NCI-H1930 (cell line): ENCODE measurements around the gene LNP1.
"Not testable (repeated sequence)": the region's sequence is repeated elsewhere in the genome, so short reads cannot be mapped to it uniquely, and the experiment has no call there.

Experiments
- DNase-seq, 2 experiments: peaks; one replicate each; lab custom pipeline; 2025; lab: John Stamatoyannopoulos, UW

LNP1 gene

DNA sequence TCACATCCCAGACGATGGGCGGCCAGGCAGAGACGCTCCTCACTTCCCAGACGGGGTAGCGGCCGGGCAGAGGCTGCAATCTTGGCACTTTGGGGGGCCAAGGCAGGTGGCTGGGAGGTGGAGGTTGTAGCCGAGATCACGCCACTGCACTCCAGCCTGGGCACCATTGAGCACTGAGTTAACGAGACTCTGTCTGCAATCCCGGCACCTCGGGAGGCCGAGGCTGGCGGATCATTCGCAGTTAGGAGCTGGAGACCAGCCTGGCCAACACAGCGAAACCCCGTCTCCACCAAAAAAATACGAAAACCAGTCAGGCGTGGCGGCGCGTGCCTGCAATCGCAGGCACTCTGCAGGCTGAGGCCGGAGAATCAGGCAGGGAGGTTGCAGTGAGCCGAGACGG lies 77.2 kb downstream of the LNP1 start:
- DNase-seq, result not testable (repeated sequence)

DNA sequence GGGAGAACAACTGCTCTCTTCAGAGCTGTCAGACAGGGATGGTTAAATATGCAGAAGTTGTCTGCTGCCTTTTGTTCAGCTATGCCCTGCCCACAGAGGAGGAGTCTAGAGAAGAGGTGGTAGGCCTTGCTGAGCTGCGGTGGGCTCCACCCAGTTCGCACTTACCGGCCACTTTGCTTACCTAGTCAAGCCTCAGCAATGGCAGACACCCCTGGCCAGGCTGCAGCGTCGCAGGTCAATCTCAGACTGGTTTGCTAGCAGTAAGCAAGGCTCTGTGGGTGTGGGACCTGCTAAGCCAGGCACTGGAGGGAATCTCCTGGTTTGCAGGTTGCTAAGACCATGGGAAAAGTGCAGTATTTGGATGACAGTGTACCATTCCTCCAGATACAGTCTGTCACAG lies 78.7 kb downstream of the LNP1 start:
- no peak for DNase-seq

DNA sequence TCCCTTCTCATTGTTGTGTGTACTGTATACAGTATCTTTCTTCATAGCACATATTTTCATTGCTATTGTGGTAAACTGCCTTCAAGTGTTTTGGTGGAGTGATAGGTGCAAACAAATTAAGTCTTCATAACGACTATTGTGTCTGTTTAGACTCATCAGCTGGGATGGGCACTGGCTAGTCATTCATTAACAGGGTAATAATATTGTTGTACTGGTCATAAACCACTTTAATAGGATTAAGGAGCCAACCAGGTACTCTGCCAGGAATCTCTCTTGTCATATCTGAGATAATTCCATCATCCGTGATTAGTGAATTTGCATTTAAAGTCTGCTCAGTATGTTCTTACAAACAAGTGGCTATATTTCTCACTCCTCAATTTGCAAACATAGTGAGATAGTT lies 80.8 kb downstream of the LNP1 start:
- DNase-seq, result no peak

DNA sequence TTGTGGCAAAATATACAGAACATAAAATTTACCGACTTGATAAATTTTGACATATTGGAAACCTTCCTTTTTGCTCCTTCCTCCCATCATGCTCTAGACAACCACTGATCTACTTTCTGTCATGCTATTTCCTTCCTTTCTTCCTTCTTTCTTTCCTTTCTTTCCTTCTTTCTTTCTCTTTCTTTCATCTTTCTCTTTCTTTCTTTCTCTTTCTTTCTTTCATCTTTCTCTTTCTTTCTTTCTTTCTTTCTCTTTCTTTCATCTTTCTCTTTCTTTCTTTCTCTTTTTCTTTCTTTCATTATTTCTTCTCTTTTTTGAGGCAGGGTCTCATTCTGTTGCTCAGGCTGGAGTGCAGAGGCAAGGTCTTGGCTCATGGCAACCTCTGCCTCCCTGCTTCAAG lies 82.2 kb downstream of the LNP1 start:
- DNase-seq, result no peak

DNA sequence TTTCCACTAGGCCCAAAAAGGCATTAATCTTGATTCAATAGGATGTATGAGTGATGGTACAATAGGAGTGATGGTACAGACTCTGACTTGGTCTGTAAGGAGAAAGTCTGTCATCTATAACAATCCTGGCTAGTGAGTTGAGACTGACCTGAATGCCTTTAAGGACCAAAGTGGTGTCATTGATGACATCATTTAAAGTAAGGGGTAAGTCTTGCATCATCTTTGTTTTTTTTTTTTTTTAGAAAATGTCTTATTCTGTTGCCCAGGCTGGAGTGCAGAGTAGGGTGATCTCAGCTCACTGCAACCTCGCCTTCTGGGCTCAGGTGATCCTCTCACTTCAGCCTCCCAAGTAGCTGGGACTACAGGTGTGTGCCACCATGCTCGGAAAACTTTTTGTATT lies 85.5 kb downstream of the LNP1 start:
- DNase-seq, result no peak

DNA sequence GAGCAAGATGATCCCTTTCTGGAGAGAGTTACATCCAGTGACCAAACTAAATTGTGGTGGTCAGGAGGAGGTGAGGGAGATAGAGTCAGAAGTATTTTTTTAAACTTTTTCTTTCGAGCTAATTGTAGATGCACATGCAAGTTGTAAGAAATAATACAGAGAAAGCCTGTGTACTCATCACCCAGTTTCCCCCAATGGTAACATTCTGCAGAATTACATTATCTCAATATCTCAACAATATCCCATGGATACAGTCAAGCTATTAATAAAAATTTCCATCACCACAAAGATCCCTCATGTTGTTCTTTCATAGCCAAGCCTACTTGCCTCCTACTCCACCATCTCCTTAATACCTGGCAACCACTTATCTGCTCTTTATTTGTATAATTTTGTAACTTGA lies 87.8 kb downstream of the LNP1 start:
- DNase-seq, result no peak

DNA sequence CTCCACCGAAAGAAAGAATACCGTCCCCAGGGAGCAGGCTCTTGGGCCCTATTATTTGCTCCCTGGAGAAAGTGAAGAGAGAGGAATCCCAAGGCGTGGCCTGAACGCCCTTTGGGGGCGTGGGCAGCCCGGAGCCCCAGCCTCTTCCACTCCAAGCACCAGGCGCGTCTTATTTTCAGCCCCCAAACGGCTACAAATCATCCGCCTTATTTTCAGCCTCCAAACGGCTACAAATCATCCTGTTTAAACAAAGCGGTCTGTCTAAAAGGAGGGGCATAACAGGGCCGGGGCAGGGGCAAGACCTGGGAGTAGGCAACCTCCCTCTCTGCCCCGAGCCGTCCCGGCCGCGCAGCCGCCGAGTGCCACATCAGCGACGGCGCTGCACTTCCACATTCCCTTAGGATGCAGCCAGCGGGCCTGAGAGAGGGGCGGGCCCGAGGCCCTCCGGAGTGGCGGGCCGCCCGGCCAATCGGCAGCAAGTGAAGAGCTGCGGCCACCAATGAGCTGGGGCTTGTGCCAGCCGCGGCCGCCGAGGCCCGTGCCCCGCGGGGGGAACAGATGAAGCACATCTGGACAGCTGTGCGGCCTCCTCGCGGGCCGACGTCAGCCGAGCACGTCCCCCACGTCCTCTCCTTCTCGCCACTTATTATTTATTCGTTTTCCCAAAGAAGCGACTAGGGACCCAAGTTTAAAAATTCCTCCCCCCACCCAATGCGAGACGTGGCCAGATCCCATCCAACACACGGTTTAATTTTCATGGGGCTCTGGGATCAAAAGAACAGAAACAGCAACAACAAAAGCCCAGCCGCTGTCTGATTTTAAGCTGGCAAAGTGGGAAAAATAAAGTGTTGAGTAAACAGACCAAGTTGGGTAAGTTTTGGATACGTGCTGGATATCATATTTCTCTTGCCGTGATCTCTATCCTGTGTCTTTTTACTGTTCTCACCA lies 91.0 kb downstream of the LNP1 start, which contains the start of gene TMEM45A:
TSS of gene TMEM45A (plus strand) at position 561 of the 948 bp plus-strand sequence. CDS start 62,593 bp downstream, outside the sequence.
- DNase-seq, result peak; percentile 75 to 86

DNA sequence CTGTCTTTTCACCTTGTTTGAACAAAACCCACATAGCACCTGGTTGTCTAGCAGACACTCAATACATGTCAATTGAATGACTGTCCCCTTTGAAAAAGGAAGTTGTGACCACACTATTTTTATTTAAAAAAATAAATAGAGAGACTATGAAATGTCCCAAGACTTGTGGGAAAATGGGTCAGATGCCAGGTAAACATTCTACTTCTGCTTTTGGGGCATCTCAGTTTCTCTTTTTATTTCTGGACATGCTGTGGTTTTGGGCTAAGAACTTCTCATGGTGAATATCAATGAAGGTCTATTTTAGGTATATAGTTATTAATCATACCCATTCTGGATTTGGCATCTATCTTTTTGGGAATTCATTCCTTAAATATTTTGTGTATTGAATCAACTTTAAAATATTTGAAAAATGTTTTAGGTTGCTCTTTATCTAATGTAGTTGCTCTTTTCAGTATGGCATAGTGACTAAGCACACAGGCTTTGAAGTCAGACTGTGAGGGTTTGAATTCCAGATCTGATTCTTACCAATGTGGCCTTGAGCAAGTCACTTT lies 95.4 kb downstream of the LNP1 start:
- DNase-seq, result no peak

DNA sequence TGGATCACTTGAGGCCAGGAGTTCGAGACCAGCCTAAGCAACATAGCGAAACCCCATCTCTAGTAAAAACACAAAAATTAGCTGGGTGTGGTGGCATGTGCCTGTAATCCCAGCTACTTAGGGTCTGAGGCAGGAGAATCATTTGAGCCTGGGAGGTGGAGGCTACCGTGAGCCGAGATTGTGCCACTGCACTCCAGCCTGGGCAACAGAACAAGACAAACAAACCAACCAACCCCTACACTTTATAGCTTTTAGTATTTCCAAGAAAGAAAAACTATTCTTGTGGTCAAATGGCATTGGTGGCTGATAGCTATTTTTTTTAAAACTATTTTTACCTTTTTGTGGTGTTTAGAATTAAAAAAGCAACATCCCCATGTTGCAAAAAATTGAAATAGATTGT lies 98.3 kb downstream of the LNP1 start:
- DNase-seq, result no peak

DNA sequence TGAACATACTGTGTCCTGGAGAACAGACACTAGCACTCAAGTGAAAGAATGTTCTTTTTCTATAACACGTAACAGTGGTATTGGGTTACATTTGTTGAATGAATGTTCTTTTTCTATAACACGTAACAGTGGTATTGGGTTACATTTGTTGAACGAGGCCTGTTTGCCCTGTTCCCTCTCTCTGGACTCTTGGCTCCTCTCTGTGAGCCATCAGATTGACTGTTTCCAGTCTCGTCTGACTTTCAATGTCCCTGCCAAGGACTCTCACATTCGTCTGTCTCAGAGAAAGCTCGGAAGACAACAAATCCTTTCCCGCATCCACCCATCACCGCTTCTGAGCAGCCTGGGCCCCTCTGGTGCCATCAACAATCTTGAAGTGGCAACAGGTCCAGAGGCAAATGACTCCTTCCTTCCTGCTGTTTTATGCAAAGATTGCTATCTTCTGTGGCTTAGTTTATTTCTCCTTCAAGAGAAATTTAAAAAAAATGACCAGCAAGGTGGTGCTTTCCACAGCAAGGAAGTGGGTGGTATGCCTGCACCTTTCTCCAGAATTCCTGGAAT lies 99.1 kb downstream of the LNP1 start:
- DNase-seq, result no peak

DNA sequence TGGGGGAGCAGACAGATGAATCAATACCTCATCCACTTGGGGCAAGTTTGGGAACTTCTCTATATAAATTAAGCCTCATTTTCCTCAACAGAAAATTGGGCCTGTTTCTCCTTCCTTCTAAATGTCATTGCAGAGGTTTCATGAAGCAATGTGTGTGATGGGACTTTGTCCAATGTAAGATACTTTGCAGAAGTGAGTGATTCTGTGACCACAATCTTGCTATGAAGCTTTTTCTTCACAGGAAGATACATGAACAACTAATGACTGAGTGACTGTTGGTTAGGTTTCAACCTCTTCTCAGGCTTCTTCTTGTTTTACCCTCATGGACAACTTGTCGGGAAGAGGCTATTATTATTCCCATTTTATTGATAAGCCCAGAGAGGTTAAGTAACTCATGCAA lies 102.1 kb downstream of the LNP1 start:
- no peak for DNase-seq
